ENCODE measurements around the gene GADD45GIP1.
A peak's percentile ranks its signal among the peaks of the same experiment; 100 is the strongest.

The GADD45GIP1 gene

DNA sequence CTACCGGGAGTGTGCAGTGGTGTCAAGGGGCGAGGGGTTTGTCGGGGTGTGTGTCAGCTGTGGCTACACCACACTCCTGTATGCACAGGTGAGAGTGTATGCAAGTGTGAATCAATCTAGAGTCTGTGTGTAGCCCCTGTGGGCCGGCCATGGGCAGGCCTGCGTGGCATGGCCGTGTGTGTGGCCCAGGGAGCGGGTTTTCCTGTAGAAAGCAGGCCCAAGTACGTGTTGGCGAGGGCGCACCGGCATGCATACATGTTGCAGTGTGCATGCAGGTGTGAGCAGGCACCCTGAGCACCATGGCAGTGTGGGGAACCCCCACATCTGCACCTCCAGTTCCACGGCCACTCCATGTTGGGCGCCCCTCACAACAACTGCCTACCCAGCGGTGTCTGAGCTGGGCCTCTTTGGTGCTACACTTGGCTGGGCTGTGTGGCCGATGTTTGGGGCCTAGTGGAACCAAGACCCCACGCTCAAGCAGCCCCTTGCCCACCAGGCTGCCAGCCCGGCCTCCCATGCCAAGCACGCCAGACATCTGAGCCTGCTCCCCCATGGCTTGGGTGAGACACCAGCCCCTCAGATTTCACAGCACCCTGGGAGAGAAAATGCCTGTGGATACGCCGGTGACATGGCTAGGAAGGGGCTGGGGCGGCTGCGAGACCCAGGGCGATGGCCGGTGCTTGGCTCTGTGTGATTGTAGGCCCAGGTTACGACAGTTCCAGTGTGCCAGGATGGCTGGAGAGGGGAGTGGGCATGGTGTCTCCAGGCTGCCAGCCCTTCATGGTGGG lies 40.4 kb upstream of the GADD45GIP1 start:
- no peaks in the 10 kb centered on the region for H3K4me1 ChIP-seq (ENCODE audit: control insufficient read depth, low read length)
- no peaks in the 10 kb centered on the region for H4K20me1 ChIP-seq (ENCODE audit: control insufficient read depth, insufficient read depth, low read depth, low read length)
- no peak overlapping the region for H3K27ac ChIP-seq (ENCODE audit: low read depth, low read length)
- TF ChIP-seq, protein P1, sequence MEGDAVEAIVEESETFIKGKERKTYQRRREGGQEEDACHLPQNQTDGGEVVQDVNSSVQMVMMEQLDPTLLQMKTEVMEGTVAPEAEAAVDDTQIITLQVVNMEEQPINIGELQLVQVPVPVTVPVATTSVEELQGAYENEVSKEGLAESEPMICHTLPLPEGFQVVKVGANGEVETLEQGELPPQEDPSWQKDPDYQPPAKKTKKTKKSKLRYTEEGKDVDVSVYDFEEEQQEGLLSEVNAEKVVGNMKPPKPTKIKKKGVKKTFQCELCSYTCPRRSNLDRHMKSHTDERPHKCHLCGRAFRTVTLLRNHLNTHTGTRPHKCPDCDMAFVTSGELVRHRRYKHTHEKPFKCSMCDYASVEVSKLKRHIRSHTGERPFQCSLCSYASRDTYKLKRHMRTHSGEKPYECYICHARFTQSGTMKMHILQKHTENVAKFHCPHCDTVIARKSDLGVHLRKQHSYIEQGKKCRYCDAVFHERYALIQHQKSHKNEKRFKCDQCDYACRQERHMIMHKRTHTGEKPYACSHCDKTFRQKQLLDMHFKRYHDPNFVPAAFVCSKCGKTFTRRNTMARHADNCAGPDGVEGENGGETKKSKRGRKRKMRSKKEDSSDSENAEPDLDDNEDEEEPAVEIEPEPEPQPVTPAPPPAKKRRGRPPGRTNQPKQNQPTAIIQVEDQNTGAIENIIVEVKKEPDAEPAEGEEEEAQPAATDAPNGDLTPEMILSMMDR (IDR thresholded peaks at IDR 0.05; ENCODE audit: low read depth, low read length, poor library complexity, severe bottlenecking) = no peak
- no peak for TF ChIP-seq EZH2phosphoT487 (IDR thresholded peaks at IDR 0.05; ENCODE audit: borderline replicate concordance, low read length)
- H3K9me2 ChIP-seq (replicated peaks; ENCODE audit: control insufficient read depth, low read length) = no peaks in the 10 kb centered on the region
- no peaks in the 10 kb centered on the region for H3K9me3 ChIP-seq (ENCODE audit: control insufficient read depth, insufficient read depth, low read length)
- no peaks in the 10 kb centered on the region for H3K36me3 ChIP-seq (ENCODE audit: control insufficient read depth, low read length)
- no peak overlapping the region for H3K4me2 ChIP-seq (ENCODE audit: low read length)
- no peak overlapping the region for H3K4me3 ChIP-seq (ENCODE audit: low read length)
- no peaks in the 10 kb centered on the region for H3F3A ChIP-seq (ENCODE audit: control insufficient read depth, insufficient read depth)
- no peaks in the 10 kb centered on the region for H3K79me2 ChIP-seq (ENCODE audit: control insufficient read depth, low read length)
- peaks cover 22% of the 10 kb centered on the region for H3K27me3 ChIP-seq (ENCODE audit: control insufficient read depth, low read length)

DNA sequence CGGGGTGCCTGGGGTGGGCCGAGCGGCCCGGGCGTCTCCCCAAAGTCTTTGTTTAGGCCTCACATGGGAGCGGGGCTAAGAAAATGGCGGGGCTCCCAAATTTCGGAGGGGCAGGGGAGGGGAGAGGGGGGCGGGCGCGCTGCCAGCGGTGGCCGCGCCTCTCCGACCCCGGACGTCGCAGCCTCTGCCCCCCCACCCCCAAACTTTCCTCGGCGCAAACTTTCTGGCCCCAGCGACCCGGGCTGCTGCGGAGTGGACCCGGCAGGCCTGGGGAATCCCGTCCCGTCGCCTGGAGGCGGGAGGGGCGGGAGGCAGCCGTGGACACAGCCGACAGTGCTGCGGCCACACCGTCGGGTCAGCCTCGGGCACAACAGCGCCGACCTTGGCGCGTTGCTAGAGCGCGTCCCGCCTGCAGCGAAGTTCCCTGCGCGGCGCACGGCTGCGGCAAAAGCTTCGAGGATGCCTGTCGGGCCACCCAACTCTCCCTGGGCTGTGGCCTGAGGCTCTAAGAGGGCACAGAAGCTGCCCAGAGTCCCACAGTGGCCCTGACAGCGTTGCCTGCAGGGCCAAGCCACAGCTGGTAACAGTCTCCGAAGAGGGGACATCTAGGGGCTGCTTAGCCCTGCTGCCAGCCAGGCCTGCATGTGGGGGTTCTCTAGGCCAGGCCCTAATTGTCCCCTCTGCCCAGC lies 39.5 kb upstream of the GADD45GIP1 start:
- no peaks in the 10 kb centered on the region for H4K20me1 ChIP-seq (ENCODE audit: control insufficient read depth, insufficient read depth, low read depth, low read length)
- H3K36me3 ChIP-seq (ENCODE audit: control insufficient read depth, low read length) = no peaks in the 10 kb centered on the region
- H3K27me3 ChIP-seq (ENCODE audit: control insufficient read depth, low read length) = peaks cover 22% of the 10 kb centered on the region
- no peak overlapping the region for H3K4me2 ChIP-seq (ENCODE audit: low read length)
- H3K79me2 ChIP-seq (ENCODE audit: control insufficient read depth, low read length) = no peaks in the 10 kb centered on the region
- no peaks in the 10 kb centered on the region for H3K9me2 ChIP-seq (replicated peaks; ENCODE audit: control insufficient read depth, low read length)
- H3F3A ChIP-seq (ENCODE audit: control insufficient read depth, insufficient read depth) = no peaks in the 10 kb centered on the region
- no peaks in the 10 kb centered on the region for H3K4me1 ChIP-seq (ENCODE audit: control insufficient read depth, low read length)
- no peaks in the 10 kb centered on the region for H3K9me3 ChIP-seq (ENCODE audit: control insufficient read depth, insufficient read depth, low read length)
- no peak for TF ChIP-seq EZH2phosphoT487 (IDR thresholded peaks at IDR 0.05; ENCODE audit: borderline replicate concordance, low read length)
- no peak overlapping the region for H3K27ac ChIP-seq (ENCODE audit: low read depth, low read length)
- H3K4me3 ChIP-seq (ENCODE audit: low read length) = no peak overlapping the region; the same call in 1 of the 2 replicates

DNA sequence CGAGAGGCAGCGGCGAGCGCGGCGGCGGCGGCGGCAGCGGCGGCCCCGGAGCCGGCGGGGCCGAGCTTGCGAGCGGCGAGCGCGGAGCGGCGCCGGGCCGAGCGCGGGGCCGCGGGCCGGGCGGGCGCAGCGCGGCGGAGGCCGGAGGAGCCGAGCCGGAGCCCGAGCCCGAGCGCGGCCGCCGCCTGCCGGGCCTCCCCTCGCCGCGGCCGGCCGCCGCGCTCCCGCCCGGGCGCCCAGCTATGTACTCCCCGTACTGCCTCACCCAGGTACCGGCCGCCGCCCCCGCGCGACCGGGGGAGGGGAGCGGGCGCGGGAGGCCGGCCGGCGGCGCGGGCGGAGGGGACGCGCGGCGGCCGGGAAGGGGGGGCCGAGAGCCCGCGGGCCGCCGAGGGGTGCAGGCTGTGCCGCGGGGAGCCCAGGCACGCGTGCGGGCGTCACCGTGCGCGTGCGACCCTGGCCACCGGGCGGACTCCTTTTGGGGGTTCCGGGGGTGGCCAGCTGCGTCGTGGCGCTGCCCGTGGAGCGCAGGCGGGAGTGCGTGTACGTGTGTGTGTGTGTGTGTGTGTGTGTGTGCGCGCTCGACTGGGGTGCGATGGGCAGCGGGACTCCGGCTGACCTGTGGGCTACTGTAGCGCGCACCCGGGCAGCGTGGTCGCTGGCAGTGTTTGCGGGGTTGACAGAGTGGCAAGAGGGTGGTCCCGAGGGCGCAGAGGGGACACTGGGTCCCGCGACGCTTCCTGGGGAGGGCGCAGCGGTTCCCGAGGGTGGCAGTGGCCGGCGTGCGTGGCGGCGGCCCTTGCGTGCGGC lies 38.8 kb upstream of the GADD45GIP1 start:
- no peaks in the 10 kb centered on the region for H4K20me1 ChIP-seq (ENCODE audit: control insufficient read depth, insufficient read depth, low read depth, low read length)
- no peaks in the 10 kb centered on the region for H3K79me2 ChIP-seq (ENCODE audit: control insufficient read depth, low read length)
- H3K4me1 ChIP-seq (ENCODE audit: control insufficient read depth, low read length) = no peaks in the 10 kb centered on the region
- H3K4me3 ChIP-seq (ENCODE audit: low read length) = peak overlapping the region; percentile 27; the same call in 1 of the 2 replicates
- TF ChIP-seq, protein P1 (IDR thresholded peaks at IDR 0.05; ENCODE audit: low read depth, low read length, poor library complexity, severe bottlenecking) = no peak
- TF ChIP-seq EZH2phosphoT487 (IDR thresholded peaks at IDR 0.05; ENCODE audit: borderline replicate concordance, low read length) = no peak
- H3K36me3 ChIP-seq (ENCODE audit: control insufficient read depth, low read length) = no peaks in the 10 kb centered on the region
- H3K27me3 ChIP-seq (ENCODE audit: control insufficient read depth, low read length) = peaks cover 22% of the 10 kb centered on the region
- H3K9me2 ChIP-seq (replicated peaks; ENCODE audit: control insufficient read depth, low read length) = no peaks in the 10 kb centered on the region
- H3K27ac ChIP-seq (ENCODE audit: low read depth, low read length) = no peak overlapping the region
- no peaks in the 10 kb centered on the region for H3F3A ChIP-seq (ENCODE audit: control insufficient read depth, insufficient read depth)
- peak overlapping the region; percentile 43; the same call in 1 of the 2 replicates for H3K4me2 ChIP-seq (ENCODE audit: low read length)
- no peaks in the 10 kb centered on the region for H3K9me3 ChIP-seq (ENCODE audit: control insufficient read depth, insufficient read depth, low read length)
